OCI-LY1 (cell line): Measurements from ENCODE around the gene FAM9B.

Experiments used
- H2AFZ ChIP-seq: fragments of 200-600 bp; sonication (generic), shearing (Covaris generic); 2 replicates; pipeline ENCODE4 v1.6.0; 2014; ENCODE audit warnings: antibody characterized with exemption, mild to moderate bottlenecking, low read length
- H3F3A ChIP-seq: fragments of 200-600 bp; sonication (generic), shearing (Covaris generic); 2 replicates; pipeline ENCODE4 v1.6.0; 2014; ENCODE audit warnings: mild to moderate bottlenecking, antibody characterized with exemption, low read length, moderate library complexity; ENCODE audit not compliant: insufficient read depth
- H3K27ac ChIP-seq: fragments of 200-600 bp; sonication (generic); 2 replicates; pipeline ENCODE4 v1.5.1; 2014; ENCODE audit warnings: low read length, mixed run types, mild to moderate bottlenecking, low read depth; ENCODE audit not compliant: poor library complexity, severe bottlenecking
- H3K27me3 ChIP-seq: fragments of 200-600 bp; sonication (generic); 2 replicates; pipeline ENCODE4 v1.6.0; 2014; ENCODE audit warnings: antibody characterized with exemption, mild to moderate bottlenecking, low read length, moderate library complexity; ENCODE audit not compliant: insufficient read depth
- H3K36me3 ChIP-seq: fragments of 200-600 bp; sonication (generic); 2 replicates; pipeline ENCODE4 v1.6.1; 2014; ENCODE audit warnings: mild to moderate bottlenecking, antibody characterized with exemption, low read length, moderate library complexity, mixed read lengths; ENCODE audit not compliant: insufficient read depth
- H3K4me1 ChIP-seq: fragments of 200-600 bp; sonication (generic); 2 replicates; pipeline ENCODE4 v1.5.1; 2014; ENCODE audit warnings: mild to moderate bottlenecking, low read length, moderate library complexity; ENCODE audit not compliant: insufficient read depth, severe bottlenecking
- H3K4me2 ChIP-seq: fragments of 200-600 bp; sonication (generic), shearing (Covaris generic); 2 replicates; pipeline ENCODE4 v1.6.1; 2014; ENCODE audit warnings: low read length
- H3K4me3 ChIP-seq: fragments of 200-600 bp; sonication (generic); 2 replicates; pipeline ENCODE4 v1.5.1; 2014; ENCODE audit warnings: low read length, low read depth, mild to moderate bottlenecking, mixed read lengths; ENCODE audit not compliant: poor library complexity, severe bottlenecking
- H3K79me2 ChIP-seq: fragments of 200-600 bp; shearing (Covaris generic); 2 replicates; pipeline ENCODE4 v1.6.1; 2016; ENCODE audit warnings: mixed run types, low read length, mixed read lengths; ENCODE audit not compliant: insufficient read depth
- H3K9ac ChIP-seq: fragments of 200-600 bp; sonication (generic), shearing (Covaris generic); 2 replicates; pipeline ENCODE4 v1.6.1; 2014; ENCODE audit warnings: mild to moderate bottlenecking, low read length, mixed read lengths
- H3K9me2 ChIP-seq: fragments of 200-600 bp; sonication (generic), shearing (Covaris generic); 2 replicates; pipeline ENCODE4 v1.6.1; 2014; ENCODE audit warnings: low read depth, mild to moderate bottlenecking, low read length, mixed read lengths
- H3K9me3 ChIP-seq: fragments of 200-600 bp; shearing (Covaris generic); 2 replicates; pipeline ENCODE4 v1.6.1; 2014; ENCODE audit warnings: low read length, mixed read lengths
- H4K20me1 ChIP-seq: fragments of 200-600 bp; sonication (generic), shearing (Covaris generic); 2 replicates; pipeline ENCODE4 v1.6.0; 2016; ENCODE audit warnings: mild to moderate bottlenecking, low read length; ENCODE audit not compliant: insufficient read depth
- EZH2 ChIP-seq: fragments of 200-600 bp; sonication (generic), shearing (Covaris generic); IDR thresholded peaks from 2 replicates; pipeline ENCODE4 v1.8.0; 2017; ENCODE audit warnings: borderline replicate concordance, mixed run types, mild to moderate bottlenecking, antibody characterized with exemption, low read length, moderate library complexity, mixed read lengths
- TF ChIP-seq, protein P1 (sequence below): fragments of 200-600 bp; sonication (generic), shearing (Covaris generic); IDR thresholded peaks from 2 replicates; pipeline ENCODE4 v1.5.1; 2017; ENCODE audit warnings: mild to moderate bottlenecking, antibody characterized with exemption, low read length, moderate library complexity, mixed read lengths

Gene FAM9B

DNA sequence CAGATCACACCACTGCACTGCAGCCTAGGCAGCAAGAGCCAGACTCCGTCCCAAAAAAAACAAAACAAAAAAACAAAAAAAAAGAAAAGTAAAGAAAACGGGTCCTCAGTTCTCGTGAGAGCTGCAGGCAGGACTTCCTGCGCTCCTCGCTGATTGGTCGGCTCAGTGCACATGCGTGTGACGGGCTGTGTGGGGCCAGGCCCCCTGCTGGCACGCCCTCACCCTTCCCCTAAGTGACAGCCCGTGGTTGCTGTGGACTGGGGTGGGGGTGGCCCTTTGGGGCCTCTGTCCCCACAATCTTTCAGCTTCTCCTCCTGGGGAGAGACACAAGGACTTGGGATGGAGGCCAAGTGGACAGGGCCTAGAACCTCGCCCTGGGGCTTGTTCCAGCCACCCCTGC, at the start of gene FAM9B:
Gene FAM9B, minus strand, starts transcription at position 139 of the 400 bp plus-strand sequence. CDS start 1,141 bp downstream, outside the sequence.
- Histone ChIP-seq H3K36me3 (no peaks in the 10 kb centered on the region), H3K9me3 (no peaks in the 10 kb centered on the region), H3K79me2 (no peaks in the 10 kb centered on the region), H3K27me3 (no peaks in the 10 kb centered on the region), H3K9ac (no peak within 1 kb of the TSS), H3K9me2 (no peaks in the 10 kb centered on the region), H3K4me3 (no peak within 1 kb of the TSS), H3K4me1 (peaks cover 40% of the 10 kb centered on the region), H3F3A (no peaks in the 10 kb centered on the region), H3K4me2 (no peak within 1 kb of the TSS), H2AFZ (no peak within 1 kb of the TSS), H3K27ac (no peak within 1 kb of the TSS), H4K20me1 (no peaks in the 10 kb centered on the region)
- TF ChIP-seq EZH2: no peak
- TF ChIP-seq, protein P1, sequence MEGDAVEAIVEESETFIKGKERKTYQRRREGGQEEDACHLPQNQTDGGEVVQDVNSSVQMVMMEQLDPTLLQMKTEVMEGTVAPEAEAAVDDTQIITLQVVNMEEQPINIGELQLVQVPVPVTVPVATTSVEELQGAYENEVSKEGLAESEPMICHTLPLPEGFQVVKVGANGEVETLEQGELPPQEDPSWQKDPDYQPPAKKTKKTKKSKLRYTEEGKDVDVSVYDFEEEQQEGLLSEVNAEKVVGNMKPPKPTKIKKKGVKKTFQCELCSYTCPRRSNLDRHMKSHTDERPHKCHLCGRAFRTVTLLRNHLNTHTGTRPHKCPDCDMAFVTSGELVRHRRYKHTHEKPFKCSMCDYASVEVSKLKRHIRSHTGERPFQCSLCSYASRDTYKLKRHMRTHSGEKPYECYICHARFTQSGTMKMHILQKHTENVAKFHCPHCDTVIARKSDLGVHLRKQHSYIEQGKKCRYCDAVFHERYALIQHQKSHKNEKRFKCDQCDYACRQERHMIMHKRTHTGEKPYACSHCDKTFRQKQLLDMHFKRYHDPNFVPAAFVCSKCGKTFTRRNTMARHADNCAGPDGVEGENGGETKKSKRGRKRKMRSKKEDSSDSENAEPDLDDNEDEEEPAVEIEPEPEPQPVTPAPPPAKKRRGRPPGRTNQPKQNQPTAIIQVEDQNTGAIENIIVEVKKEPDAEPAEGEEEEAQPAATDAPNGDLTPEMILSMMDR: no peak

DNA sequence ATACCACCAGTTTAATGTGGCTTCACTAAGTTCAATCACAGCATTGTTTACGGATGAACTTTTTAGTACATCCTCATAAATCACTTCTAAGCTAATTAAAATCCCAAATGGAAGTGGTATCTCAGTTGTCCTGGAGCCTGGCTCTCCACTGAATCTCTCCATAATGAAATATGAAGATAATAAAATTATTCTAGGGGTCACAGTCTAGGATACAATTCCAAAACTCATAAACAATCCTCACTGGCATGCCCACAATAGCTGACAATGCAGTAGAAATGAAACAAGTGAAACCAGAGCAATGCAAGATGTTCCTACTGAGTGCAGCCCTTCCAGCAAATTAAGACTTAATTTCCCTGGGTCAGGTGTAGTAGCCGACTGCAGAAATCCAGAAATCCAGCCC, 47.3 kb upstream of the FAM9B start:
- Histone ChIP-seq H2AFZ (no peak overlapping the region), H3K9me2 (no peaks in the 10 kb centered on the region), H3K4me1 (peaks cover 9% of the 10 kb centered on the region), H3F3A (no peaks in the 10 kb centered on the region), H3K9me3 (no peaks in the 10 kb centered on the region), H4K20me1 (no peaks in the 10 kb centered on the region), H3K4me2 (no peak overlapping the region), H3K79me2 (no peaks in the 10 kb centered on the region), H3K9ac (no peak overlapping the region), H3K4me3 (no peak overlapping the region), H3K27ac (no peak overlapping the region), H3K36me3 (no peaks in the 10 kb centered on the region; the same call in 1 of the 2 replicates), H3K27me3 (no peaks in the 10 kb centered on the region)
- TF ChIP-seq, protein P1: no peak
- TF ChIP-seq EZH2: no peak

DNA sequence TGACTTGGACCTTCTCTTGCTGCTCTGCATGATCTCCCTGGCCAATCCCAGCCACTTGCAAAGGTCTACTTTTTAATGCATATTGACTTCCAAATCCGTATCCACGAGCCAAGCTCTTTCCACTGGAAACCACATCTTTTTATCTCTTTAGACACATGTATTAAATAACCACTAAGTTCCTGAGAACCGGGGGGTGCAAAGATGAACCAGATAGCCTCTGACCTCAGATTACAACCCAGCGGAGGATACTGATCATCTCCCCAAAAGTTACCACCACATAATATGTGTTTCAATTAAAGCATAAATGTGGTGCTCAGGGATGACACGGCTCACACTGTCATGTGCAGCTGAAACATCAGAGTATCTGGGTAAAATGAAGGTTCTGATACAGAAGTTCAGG, 40.4 kb upstream of the FAM9B start:
- Histone ChIP-seq H3K27me3 (no peaks in the 10 kb centered on the region), H2AFZ (no peak overlapping the region), H3K27ac (no peak overlapping the region), H3K9me2 (no peaks in the 10 kb centered on the region), H3K4me1 (peaks cover 22% of the 10 kb centered on the region), H3K9me3 (no peaks in the 10 kb centered on the region), H3K4me3 (no peak overlapping the region), H3K36me3 (no peaks in the 10 kb centered on the region; the same call in 1 of the 2 replicates), H4K20me1 (no peaks in the 10 kb centered on the region), H3F3A (no peaks in the 10 kb centered on the region), H3K79me2 (no peaks in the 10 kb centered on the region), H3K9ac (no peak overlapping the region), H3K4me2 (no peak overlapping the region)
- no peak for TF ChIP-seq EZH2
- TF ChIP-seq, protein P1: no peak
